Smooth muscle cell (in vitro differentiated cells): Measurements from ENCODE around the gene XPO6. TPM values are rescaled to one million over a fixed set of nuclear protein-coding genes. Genes with fewer than 3 reads are reported as not detected.

Experiments used
- DNase-seq: peaks from one replicate; lab custom pipeline; 2025; ENCODE audit not compliant: unreplicated experiment; lab: John Stamatoyannopoulos, UW
- H2AFZ ChIP-seq: fragments of 200-600 bp; sonication (generic); 2 replicates; pipeline ENCODE4 v1.6.0; 2016; ENCODE audit warnings: antibody characterized with exemption, low read depth, mild to moderate bottlenecking
- H3F3A ChIP-seq: fragments of 200-600 bp; sonication (generic); 2 replicates; pipeline ENCODE4 v1.6.0; 2017; ENCODE audit warnings: antibody characterized with exemption, low read depth
- H3K27ac ChIP-seq: fragments of 200-600 bp; sonication (generic); 2 replicates; pipeline ENCODE4 v1.5.1; 2016; ENCODE audit warnings: low read depth, mild to moderate bottlenecking
- H3K27me3 ChIP-seq: fragments of 200-600 bp; sonication (generic); 2 replicates; pipeline ENCODE4 v1.6.1; 2016; ENCODE audit warnings: low read depth, mild to moderate bottlenecking
- H3K36me3 ChIP-seq: fragments of 200-600 bp; sonication (generic); 2 replicates; pipeline ENCODE4 v1.5.1; 2016; ENCODE audit warnings: low read depth
- H3K4me1 ChIP-seq: fragments of 200-600 bp; sonication (generic); 2 replicates; pipeline ENCODE4 v1.5.1; 2016; ENCODE audit warnings: low read depth
- H3K4me2 ChIP-seq: fragments of 200-600 bp; sonication (generic); 2 replicates; pipeline ENCODE4 v1.6.0; 2016; ENCODE audit warnings: mild to moderate bottlenecking
- H3K4me3 ChIP-seq: fragments of 200-600 bp; sonication (generic); 2 replicates; pipeline ENCODE4 v1.5.1; 2016; ENCODE audit warnings: mild to moderate bottlenecking
- H3K79me2 ChIP-seq: fragments of 200-600 bp; sonication (generic); 2 replicates; pipeline ENCODE4 v1.6.0; 2016; ENCODE audit warnings: low read depth, mild to moderate bottlenecking
- H3K9ac ChIP-seq: fragments of 200-600 bp; sonication (generic); 2 replicates; pipeline ENCODE4 v1.6.0; 2016; ENCODE audit warnings: low read depth
- H3K9me3 ChIP-seq: fragments of 200-600 bp; sonication (generic); replicated peaks from 2 replicates; pipeline ENCODE4 v1.5.1; 2016; ENCODE audit warnings: low read depth
- H4K20me1 ChIP-seq: fragments of 200-600 bp; sonication (generic); 2 replicates; pipeline ENCODE4 v1.6.0; 2016; ENCODE audit warnings: low read depth
- WGBS: methylation state at CpG from one replicate; pipeline ENCODE4 v1.1.7; 2016; ENCODE audit warnings: low lambda C conversion rate; 5-methylcytosine and 5-hydroxymethylcytosine counted together
- polyA plus RNA-seq: library from polyadenylated mRNA; unstranded; fragments of >200 nt; fragmentation: Nextera tagmentation; extraction: Ambion mirVana; gene quantifications from 2 replicates; pipeline ENCODE4 v1.2.1, GENCODE V29; 2016
- total RNA-seq: library from RNA; depleted of rRNA; stranded (reverse); fragments of >200 nt; gene quantifications from 2 replicates; pipeline ENCODE4 v1.2.3, GENCODE V29; 2014
- TF ChIP-seq, protein P1 (sequence below): fragments of 200-600 bp; sonication (generic); IDR thresholded peaks from 2 replicates; pipeline ENCODE4 v1.5.1; 2017; ENCODE audit warnings: borderline replicate concordance, mild to moderate bottlenecking, antibody characterized with exemption; ENCODE audit not compliant: insufficient read depth, poor library complexity, severe bottlenecking

Gene XPO6
- total and polyA plus RNA-seq, 2 experiments from 2014 or later, result 42.1 to 82.1 TPM

DNA sequence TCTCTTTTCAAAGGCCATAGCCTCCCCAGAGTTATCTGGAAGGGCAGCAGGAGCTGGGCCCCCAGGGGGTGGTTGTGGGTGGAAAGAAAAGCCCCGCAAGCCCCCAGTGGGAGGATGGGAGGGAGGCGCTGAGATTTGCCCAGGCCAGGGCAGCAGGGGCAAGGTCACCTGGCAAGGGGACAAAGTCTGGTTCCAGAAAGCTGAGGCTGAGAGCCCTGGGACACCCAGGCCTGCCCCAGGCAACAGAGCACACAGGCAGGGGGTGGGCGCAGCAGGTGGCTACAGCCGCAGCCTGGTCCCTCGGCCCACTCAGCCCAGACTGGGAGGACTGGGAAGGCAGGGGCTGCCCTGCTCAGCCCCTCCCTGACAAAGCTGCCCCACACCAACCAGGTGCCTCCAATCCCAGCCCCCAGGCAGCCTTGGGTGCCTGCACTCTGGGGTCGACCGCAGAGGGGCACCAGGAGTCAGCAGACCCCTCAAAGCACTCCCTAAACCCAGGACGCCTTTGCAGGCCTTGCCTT is 124.6 kb downstream of the XPO6 start:
- Histone ChIP-seq H3K27me3 (no peaks in the 10 kb centered on the region), H3K9me3 (no peaks in the 10 kb centered on the region), H4K20me1 (no peaks in the 10 kb centered on the region), H3K4me1 (peaks cover 9% of the 10 kb centered on the region), H3K4me3 (no peak overlapping the region), H3K36me3 (no peaks in the 10 kb centered on the region), H3K27ac (no peak overlapping the region), H3K9ac (no peak overlapping the region), H3K4me2 (no peak overlapping the region), H3F3A (no peaks in the 10 kb centered on the region), H2AFZ (no peak overlapping the region), H3K79me2 (no peaks in the 10 kb centered on the region)
- 98% methylated on average over 7 of the region's 8 CpGs for WGBS
- no peak for DNase-seq
- TF ChIP-seq, protein P1, sequence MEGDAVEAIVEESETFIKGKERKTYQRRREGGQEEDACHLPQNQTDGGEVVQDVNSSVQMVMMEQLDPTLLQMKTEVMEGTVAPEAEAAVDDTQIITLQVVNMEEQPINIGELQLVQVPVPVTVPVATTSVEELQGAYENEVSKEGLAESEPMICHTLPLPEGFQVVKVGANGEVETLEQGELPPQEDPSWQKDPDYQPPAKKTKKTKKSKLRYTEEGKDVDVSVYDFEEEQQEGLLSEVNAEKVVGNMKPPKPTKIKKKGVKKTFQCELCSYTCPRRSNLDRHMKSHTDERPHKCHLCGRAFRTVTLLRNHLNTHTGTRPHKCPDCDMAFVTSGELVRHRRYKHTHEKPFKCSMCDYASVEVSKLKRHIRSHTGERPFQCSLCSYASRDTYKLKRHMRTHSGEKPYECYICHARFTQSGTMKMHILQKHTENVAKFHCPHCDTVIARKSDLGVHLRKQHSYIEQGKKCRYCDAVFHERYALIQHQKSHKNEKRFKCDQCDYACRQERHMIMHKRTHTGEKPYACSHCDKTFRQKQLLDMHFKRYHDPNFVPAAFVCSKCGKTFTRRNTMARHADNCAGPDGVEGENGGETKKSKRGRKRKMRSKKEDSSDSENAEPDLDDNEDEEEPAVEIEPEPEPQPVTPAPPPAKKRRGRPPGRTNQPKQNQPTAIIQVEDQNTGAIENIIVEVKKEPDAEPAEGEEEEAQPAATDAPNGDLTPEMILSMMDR, result no peak

DNA sequence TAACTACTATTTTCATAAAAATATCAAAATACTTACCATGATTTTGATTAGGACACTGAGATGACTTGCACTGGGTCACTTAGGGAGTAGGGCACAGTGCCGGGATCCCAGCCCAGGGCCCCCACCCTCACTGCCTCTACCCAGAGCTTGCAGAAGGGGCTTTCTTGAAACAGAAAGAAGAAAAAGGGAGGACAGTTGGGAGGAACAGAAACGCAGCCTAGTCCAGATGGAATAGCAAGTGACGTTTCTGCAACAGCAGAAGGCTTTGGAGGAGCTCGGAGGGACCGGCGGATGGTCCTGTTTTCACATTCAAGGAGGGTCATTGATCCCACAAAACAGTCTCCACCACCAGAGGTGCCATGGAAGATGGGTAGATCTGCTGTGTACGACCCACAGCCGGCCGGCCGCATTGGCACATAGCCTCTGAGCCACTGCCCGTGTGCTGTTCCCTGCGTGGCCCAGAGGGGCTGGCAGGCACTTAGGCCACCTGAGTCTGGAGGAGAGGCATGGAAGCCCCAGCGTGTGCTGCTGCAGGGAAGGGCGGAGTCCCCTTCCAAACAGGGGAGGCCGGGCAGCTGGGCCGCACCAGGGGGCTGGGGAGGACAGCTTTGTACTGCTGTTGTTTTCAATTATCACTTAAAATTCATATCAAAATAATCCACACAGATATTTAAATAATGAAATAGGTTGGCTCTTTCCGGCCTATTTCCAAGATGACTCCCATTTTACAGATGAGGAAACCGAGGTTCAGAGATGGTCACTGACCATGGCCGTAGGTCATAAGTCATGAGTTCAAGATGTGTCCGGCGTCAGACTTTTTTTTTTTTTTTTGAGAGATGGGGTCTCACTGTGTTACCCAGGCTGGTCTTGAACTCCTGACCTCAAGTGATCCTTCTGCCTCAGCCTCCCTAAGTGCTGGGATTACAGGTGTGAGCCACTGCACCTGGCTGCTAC is 125.3 kb downstream of the XPO6 start:
- Histone ChIP-seq H3K79me2 (no peaks in the 10 kb centered on the region), H4K20me1 (no peaks in the 10 kb centered on the region), H3K27ac (no peak overlapping the region), H2AFZ (no peak overlapping the region), H3K36me3 (no peaks in the 10 kb centered on the region), H3K27me3 (no peaks in the 10 kb centered on the region), H3K9ac (no peak overlapping the region), H3K9me3 (no peaks in the 10 kb centered on the region), H3K4me3 (no peak overlapping the region), H3K4me1 (peaks cover 9% of the 10 kb centered on the region), H3F3A (no peaks in the 10 kb centered on the region), H3K4me2 (no peak overlapping the region)
- TF ChIP-seq, protein P1, result no peak
- WGBS, result 95% methylated on average over 21 of the region's 21 CpGs
- no peak for DNase-seq

DNA sequence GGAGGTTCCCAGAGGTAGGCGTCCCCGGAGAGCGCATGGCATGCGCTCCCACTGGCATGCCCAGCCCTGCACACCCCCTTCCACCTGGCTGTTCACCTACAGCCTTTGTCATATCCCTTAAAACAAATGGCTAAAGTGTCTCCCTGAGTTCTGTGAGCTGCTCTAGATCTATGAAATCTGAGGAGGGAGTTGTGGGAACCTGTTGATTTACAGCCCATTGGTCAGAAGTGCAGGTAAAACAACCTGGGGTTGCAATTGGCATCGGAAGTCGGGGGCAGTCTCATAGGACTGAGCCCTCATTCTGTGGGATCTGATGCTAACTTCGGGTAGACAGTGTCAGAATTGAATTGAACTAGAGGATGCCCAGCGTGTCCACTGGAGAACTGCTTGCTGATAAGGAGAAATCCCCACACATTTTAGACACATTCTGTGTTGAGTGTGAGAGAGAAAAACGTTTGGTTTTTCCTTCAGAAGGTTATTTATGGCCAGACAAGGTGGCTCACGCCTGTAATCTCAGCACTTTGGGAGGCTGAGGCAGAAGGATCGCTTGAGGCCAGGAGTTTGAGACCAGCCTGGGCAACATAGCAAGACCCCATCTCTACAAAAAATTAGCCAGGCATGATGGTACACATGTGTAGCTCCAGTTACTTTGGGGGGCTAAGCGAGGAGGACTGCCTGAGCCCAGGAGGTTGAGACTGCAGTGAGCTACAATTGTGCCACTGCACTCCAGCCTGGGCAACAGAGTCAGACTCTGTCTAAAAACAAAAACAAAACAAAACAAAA is 126.2 kb downstream of the XPO6 start:
- TF ChIP-seq, protein P1, result no peak
- no peak for DNase-seq
- Histone ChIP-seq H3K27me3 (no peaks in the 10 kb centered on the region), H3K36me3 (no peaks in the 10 kb centered on the region), H2AFZ (no peak overlapping the region), H3K4me2 (no peak overlapping the region), H4K20me1 (no peaks in the 10 kb centered on the region), H3K9ac (no peak overlapping the region), H3K4me1 (peaks cover 9% of the 10 kb centered on the region), H3K27ac (no peak overlapping the region), H3K79me2 (no peaks in the 10 kb centered on the region), H3K9me3 (no peaks in the 10 kb centered on the region), H3K4me3 (no peak overlapping the region), H3F3A (no peaks in the 10 kb centered on the region)
- 88% methylated on average over 12 of the region's 12 CpGs for WGBS
